Tibial artery (tissue), 4 donors: ENCODE measurements around the gene DYRK1A.
"Not testable (repeated sequence)": the region's sequence is repeated elsewhere in the genome, so short reads cannot be mapped to it uniquely, and the experiment has no call there.

Experiments used
- DNase-seq, 2 donors: peaks; one replicate each; pipeline ENCODE4 v3.0.0-alpha.2; 2019
- H3K27ac ChIP-seq, 2 donors: fragments of 200-600 bp; sonication (generic) in 1 of 2; 1 replicate in 1 of 2; 2 replicates in 1 of 2; pipeline ENCODE4 v1.5.1; 2018 to 2019; ENCODE audit warnings: mild to moderate bottlenecking in 1 of 2
- H3K27me3 ChIP-seq, 2 donors: fragments of 200-600 bp; sonication (generic) in 1 of 2; one replicate each; pipeline versions ENCODE4 v1.5.1 to v1.6.0; 2016 to 2019
- H3K36me3 ChIP-seq, 3 donors: fragments of 200-600 bp; sonication (generic) in 2 of 3; one replicate each; pipeline ENCODE4 v1.5.1; 2016 to 2019; ENCODE audit warnings: mild to moderate bottlenecking in 2 of 3
- H3K4me1 ChIP-seq, 4 donors: fragments of 200-600 bp; sonication (generic) in 2 of 4; 1 replicate in 3 of 4; 2 replicates in 1 of 4; pipeline ENCODE4 v1.5.1; 2016 to 2019
- H3K4me3 ChIP-seq, 2 donors: fragments of 200-600 bp; sonication (generic) in 1 of 2; 1 replicate in 1 of 2; 2 replicates in 1 of 2; pipeline ENCODE4 v1.5.1; 2018 to 2019; ENCODE audit warnings: mild to moderate bottlenecking in 2 of 2
- H3K9me3 ChIP-seq, 3 donors: fragments of 200-600 bp; sonication (generic) in 1 of 3; one replicate each; pipeline ENCODE4 v1.5.1; 2016 to 2019
- intact Hi-C: fragments of 100-400 bp; cut with DNase I; formaldehyde crosslinking; loops from one replicate; pipeline ENCODE4 v1.15.0; 2023; ENCODE audit warnings: low total_unique reads
- TF ChIP-seq, protein P1 (sequence below), 2 experiments: fragments of 200-600 bp in 1 of 2; fragments of 450-650 bp in 1 of 2; IDR thresholded peaks; one replicate each; pipeline ENCODE4 v1.5.1; 2017 to 2019; ENCODE audit warnings: antibody characterized with exemption in 2 of 2, mild to moderate bottlenecking in 1 of 2, moderate library complexity in 1 of 2

Gene DYRK1A

DNA sequence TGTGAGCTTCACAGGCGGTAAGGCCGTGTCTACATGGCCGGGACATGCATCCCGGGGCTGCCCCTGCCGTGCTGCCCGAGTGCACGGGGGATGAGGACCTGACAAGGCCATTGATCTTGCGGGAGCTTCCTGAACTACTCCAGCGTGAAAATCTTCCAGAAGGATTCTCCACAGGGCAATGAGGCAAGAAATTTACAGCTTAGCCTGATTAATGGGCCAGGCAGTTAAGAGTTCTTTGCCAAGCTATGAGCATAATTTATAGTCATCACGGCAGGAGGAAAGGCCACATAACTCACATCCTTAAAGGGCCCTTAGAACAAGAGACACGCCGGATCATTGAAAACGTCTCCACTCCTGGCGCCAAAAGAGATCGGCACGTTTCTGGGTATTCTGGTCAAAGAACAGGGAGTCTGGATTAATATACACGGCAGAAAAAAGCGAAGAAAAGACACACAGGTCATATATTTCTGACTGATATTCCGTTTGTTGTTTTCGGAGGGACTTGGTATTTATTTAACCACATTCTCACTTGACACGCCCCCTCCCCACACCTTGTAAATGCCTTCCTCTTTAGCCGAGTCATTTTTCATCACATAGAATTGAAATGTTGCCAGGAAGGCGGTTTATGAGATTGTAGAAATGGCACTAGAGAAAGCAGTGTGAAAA lies 180.5 kb downstream of the DYRK1A start:
- no peak for DNase-seq

DNA sequence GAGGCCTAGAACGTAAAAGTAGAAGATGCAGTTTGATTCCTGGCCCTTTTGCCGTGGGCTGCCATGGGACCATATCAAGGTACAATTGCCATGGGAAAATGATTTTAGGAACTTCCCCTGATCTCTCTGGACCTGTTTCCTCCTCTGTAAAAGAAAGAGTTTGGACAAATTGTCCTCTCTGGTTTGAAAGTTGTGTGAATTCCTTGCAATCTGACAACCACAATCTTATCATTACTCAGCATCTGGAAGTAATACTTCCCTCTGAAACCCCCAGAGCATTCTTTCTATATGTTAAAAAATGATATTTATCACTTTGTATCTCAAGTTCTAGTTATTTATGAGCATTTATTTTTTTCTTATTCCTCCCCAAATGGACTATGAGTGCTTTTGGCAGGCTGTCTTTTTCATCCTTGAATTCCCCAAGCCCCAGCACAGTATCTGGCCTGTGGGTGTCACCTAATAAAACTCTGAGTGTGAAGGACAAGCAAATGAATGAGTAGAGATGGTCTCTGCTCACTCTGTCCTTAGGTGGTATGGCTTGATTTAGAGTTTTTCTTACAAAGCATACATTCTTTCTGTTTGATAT lies 181.1 kb downstream of the DYRK1A start:
- H3K36me3 ChIP-seq = no peaks in the 10 kb centered on the region
- H3K4me1 ChIP-seq = peaks cover 0 to 27% (median 6%) of the 10 kb centered on the region in 4 donors
- intact Hi-C loops = no loop called here
- no peak overlapping the region for H3K4me3 ChIP-seq
- DNase-seq = no peak
- peaks cover 0 to 4% of the 10 kb centered on the region in 2 donors for H3K27me3 ChIP-seq
- TF ChIP-seq, protein P1, sequence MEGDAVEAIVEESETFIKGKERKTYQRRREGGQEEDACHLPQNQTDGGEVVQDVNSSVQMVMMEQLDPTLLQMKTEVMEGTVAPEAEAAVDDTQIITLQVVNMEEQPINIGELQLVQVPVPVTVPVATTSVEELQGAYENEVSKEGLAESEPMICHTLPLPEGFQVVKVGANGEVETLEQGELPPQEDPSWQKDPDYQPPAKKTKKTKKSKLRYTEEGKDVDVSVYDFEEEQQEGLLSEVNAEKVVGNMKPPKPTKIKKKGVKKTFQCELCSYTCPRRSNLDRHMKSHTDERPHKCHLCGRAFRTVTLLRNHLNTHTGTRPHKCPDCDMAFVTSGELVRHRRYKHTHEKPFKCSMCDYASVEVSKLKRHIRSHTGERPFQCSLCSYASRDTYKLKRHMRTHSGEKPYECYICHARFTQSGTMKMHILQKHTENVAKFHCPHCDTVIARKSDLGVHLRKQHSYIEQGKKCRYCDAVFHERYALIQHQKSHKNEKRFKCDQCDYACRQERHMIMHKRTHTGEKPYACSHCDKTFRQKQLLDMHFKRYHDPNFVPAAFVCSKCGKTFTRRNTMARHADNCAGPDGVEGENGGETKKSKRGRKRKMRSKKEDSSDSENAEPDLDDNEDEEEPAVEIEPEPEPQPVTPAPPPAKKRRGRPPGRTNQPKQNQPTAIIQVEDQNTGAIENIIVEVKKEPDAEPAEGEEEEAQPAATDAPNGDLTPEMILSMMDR (IDR thresholded peaks at IDR 0.05) = no peak
- peaks cover 0 to 2% (median 0%) of the 10 kb centered on the region in 3 donors for H3K9me3 ChIP-seq
- no peak overlapping the region for H3K27ac ChIP-seq

More for the DNA sequence above, 180.5 kb downstream of the DYRK1A start:
- Histone ChIP-seq H3K36me3 (no peaks in the 10 kb centered on the region), H3K4me3 (no peak overlapping the region), H3K4me1 (peaks cover 0 to 27% (median 6%) of the 10 kb centered on the region in 4 donors), H3K27me3 (peaks cover 0 to 4% of the 10 kb centered on the region in 2 donors), H3K9me3 (peaks cover 0 to 2% (median 0%) of the 10 kb centered on the region in 3 donors), H3K27ac (no peak overlapping the region)
- TF ChIP-seq, protein P1 (IDR thresholded peaks at IDR 0.05) = no peak
- intact Hi-C loops = no loop called here

DNA sequence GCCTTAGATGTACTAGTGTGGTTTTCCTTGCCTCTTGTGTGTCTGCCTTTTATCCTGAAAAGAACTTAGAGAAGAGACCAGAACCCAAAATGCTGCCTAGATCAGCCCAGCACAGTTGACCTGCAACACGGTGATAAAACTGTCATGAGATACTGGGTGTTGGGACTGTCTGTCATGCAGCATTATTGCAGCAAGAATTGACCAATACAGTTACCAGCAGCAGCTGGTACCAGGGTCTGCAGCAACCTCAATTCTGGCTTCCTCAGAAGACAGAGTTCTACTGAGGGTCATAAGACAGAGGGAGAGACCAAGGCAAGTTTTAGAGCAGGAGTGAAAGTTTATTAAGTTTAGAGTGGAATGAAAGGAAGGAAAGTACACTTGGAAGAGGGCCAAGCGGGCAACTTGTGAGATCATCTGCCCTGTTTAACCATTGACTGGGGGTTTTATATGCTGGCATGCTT lies 182.0 kb downstream of the DYRK1A start:
- H3K27ac ChIP-seq = no peak overlapping the region
- peaks cover 0 to 4% of the 10 kb centered on the region in 2 donors for H3K27me3 ChIP-seq
- intact Hi-C loops = no loop called here
- no peaks in the 10 kb centered on the region for H3K9me3 ChIP-seq
- no peaks in the 10 kb centered on the region for H3K36me3 ChIP-seq
- no peak overlapping the region for H3K4me3 ChIP-seq
- TF ChIP-seq, protein P1 (IDR thresholded peaks at IDR 0.05) = no peak
- no peak for DNase-seq
- peaks cover 0 to 27% (median 6%) of the 10 kb centered on the region in 4 donors for H3K4me1 ChIP-seq

DNA sequence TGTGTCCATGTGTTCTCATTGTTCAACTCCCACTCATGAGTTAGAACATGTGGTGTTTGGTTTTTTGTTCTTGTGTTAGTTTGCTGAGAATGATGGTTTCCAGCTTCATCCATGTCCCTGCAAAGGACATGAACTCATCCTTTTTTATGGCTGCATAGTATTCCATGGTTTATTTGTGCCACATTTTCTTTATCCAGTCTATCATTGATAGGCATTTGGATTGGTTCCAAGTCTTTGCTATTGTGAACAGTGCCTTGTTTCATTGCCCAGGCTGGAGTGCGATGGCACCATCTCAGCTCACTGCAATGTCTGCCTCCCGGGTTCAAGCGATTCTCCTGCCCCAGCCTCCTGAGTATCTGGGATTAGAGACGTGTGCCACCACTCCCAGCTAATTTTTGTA lies 183.2 kb downstream of the DYRK1A start:
- DNase-seq, H3K27ac ChIP-seq, H3K9me3 ChIP-seq, intact Hi-C loops, H3K27me3 ChIP-seq, H3K4me3 ChIP-seq, H3K36me3 ChIP-seq: not testable (repeated sequence)
- peaks cover 0 to 27% (median 6%) of the 10 kb centered on the region in 4 donors for H3K4me1 ChIP-seq

DNA sequence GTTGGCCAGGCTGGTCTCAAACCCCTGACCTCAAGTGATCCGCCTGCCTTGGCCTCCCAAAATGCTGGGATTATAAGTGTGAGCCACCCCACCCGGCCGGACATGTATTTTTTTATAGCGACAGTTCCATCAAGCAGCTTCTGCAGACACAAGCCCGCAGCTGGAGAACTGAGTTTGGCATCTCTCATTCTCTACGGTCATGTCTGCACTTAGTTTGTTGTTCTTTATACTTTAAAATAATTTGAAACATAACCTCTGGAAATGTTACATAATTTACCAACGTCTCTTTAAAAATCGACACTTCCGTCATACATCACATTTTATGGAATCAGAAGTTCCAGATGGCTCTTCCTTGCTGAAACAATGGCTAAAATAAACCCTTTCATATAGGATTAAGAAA lies 183.6 kb downstream of the DYRK1A start:
- H3K27me3 ChIP-seq = peaks cover 0 to 4% of the 10 kb centered on the region in 2 donors
- intact Hi-C loops = no loop called here
- no peak for DNase-seq

More for the DNA sequence above, 183.6 kb downstream of the DYRK1A start:
- Histone ChIP-seq H3K9me3 (no peaks in the 10 kb centered on the region), H3K4me1 (peaks cover 0 to 27% (median 6%) of the 10 kb centered on the region in 4 donors), H3K36me3 (no peaks in the 10 kb centered on the region), H3K27ac (no peak overlapping the region), H3K4me3 (no peak overlapping the region)
- TF ChIP-seq, protein P1 (IDR thresholded peaks at IDR 0.05) = no peak
